Upper lobe of left lung (tissue), 6 donors: ENCODE data around the gene AGAP3. TPM values are rescaled to one million over a fixed set of nuclear protein-coding genes. Genes with fewer than 3 reads are reported as not detected.

Source experiments
- ATAC-seq, 2 donors: fragments of 200-7000 bp; cut with Tn5 transposase; one replicate each; pipeline ENCODE4 v1.9.1; 2022; ENCODE audit warnings: mild to moderate bottlenecking in 2 of 2, moderate library complexity in 2 of 2; ENCODE audit not compliant: low FRiP score in 2 of 2
- DNase-seq, 2 donors: peaks; one replicate each; pipeline ENCODE4 v3.0.0-alpha.2; 2019 to 2020
- H3K27ac ChIP-seq, 4 donors: fragments of 200-600 bp; sonication (generic); one replicate each; pipeline ENCODE4 v1.5.1; 2016 to 2019
- H3K27me3 ChIP-seq, 4 donors: fragments of 200-600 bp; sonication (generic); one replicate each; pipeline ENCODE4 v1.5.1; 2017 to 2019
- H3K36me3 ChIP-seq, 4 donors: fragments of 200-600 bp; sonication (generic); one replicate each; pipeline ENCODE4 v1.5.1; 2016 to 2019
- H3K4me1 ChIP-seq, 4 donors: fragments of 200-600 bp; sonication (generic); one replicate each; pipeline ENCODE4 v1.5.1; 2018 to 2019
- H3K4me3 ChIP-seq, 4 donors: fragments of 200-600 bp; sonication (generic); one replicate each; pipeline ENCODE4 v1.5.1; 2017 to 2019; ENCODE audit warnings: mild to moderate bottlenecking in 2 of 4, moderate library complexity in 1 of 4
- H3K9me3 ChIP-seq, 4 donors: fragments of 200-600 bp; sonication (generic); one replicate each; pipeline ENCODE4 v1.5.1; 2018 to 2019
- CTCF ChIP-seq, 6 experiments: fragments of 450-650 bp in 4 of 6; fragments of 200-600 bp in 2 of 6; sonication (generic) in 2 of 6; IDR thresholded peaks; one replicate each; pipeline ENCODE4 v1.5.1; 2016 to 2019; ENCODE audit warnings: antibody characterized with exemption in 6 of 6
- EP300 ChIP-seq, 4 donors: sonication (generic); formaldehyde crosslinking; IDR thresholded peaks; one replicate each; pipeline ENCODE4 v1.5.1; 2017; ENCODE audit warnings: antibody characterized with exemption in 4 of 4, control low read depth in 2 of 4
- POLR2A ChIP-seq, 4 donors: fragments of 450-650 bp; IDR thresholded peaks; one replicate each; pipeline ENCODE4 v1.5.1; 2016 to 2017; ENCODE audit warnings: antibody characterized with exemption in 4 of 4, mild to moderate bottlenecking in 2 of 4
- POLR2AphosphoS5 ChIP-seq, 2 donors: sonication (generic); formaldehyde crosslinking; IDR thresholded peaks; one replicate each; pipeline ENCODE4 v1.5.1; 2017; ENCODE audit warnings: antibody characterized with exemption in 2 of 2
- WGBS, 2 donors: methylation state at CpG; one replicate each; pipeline ENCODE4 v1.1.5; 2017 to 2018; 5-methylcytosine and 5-hydroxymethylcytosine counted together
- total RNA-seq, 6 donors: library from RNA; depleted of rRNA in 4 of 6; stranded (reverse); fragments of >200 nt in 4 of 6; gene quantifications; one replicate each; pipeline versions ENCODE4 v1.1.0 to v1.2.1, GENCODE V29; 2016 to 2021
- donor health status: DM: no; HTN: no; CAD: no; lungs with moderate emphysema.
- donor health status: DM: no; HTN: yes; CAD: no; lungs with severe emphysema.

Gene AGAP3
- total RNA-seq, 6 donors from 2014 or later, result 122 to 350 (median 182) TPM

DNA sequence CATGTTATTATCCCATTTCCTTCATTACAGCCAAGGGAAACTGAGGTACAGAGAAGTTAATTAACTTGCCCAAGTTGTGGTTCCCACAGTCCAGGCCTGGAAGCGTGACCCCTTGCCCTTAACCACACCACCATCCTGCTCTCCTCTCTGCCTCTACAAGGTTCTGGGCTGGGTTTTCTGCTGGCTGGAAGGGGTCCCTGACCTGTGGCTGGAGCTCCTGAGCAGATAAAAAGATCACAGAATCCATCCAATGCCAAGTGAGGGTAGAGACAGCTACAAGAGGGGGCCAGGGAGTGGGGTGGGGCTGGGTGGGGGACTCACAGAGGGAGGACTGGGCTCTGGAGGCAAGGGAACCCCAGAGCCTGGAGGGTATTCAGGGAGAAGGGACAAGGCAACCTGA is 91.0 kb downstream of the AGAP3 start:
- no peaks in the 10 kb centered on the region for H3K27me3 ChIP-seq
- no peak overlapping the region for H3K4me3 ChIP-seq
- TF ChIP-seq POLR2A (IDR thresholded peaks at IDR 0.05) (no peak), POLR2AphosphoS5 (IDR thresholded peaks at IDR 0.05) (no peak), EP300 (IDR thresholded peaks at IDR 0.05) (no peak), CTCF (IDR thresholded peaks at IDR 0.05) (no peak)
- no peak overlapping the region for H3K27ac ChIP-seq
- H3K4me1 ChIP-seq, result peaks cover 0 to 4% (median 0%) of the 10 kb centered on the region in 4 donors
- ATAC-seq (no peak), DNase-seq (no peak)
- no peaks in the 10 kb centered on the region for H3K36me3 ChIP-seq
- no peaks in the 10 kb centered on the region for H3K9me3 ChIP-seq
- 81 to 82% methylated on average over 1 of the region's 1 CpG for WGBS, 2 donors

- Histone ChIP-seq H3K9me3 (no peaks in the 10 kb centered on the region), H3K4me3 (no peak overlapping the region), H3K27ac (no peak overlapping the region), H3K36me3 (no peaks in the 10 kb centered on the region), H3K4me1 (peaks cover 0 to 4% (median 0%) of the 10 kb centered on the region in 4 donors), H3K27me3 (no peaks in the 10 kb centered on the region)
- DNase-seq (no peak), ATAC-seq (no peak)
- WGBS, 2 donors, result 94 to 95% methylated on average over 9 of the region's 9 CpGs
- TF ChIP-seq EP300 (IDR thresholded peaks at IDR 0.05), result no peak
These were observed 92.0 kb downstream of the AGAP3 start for GRCh38 chr7:151178236-151178635.

- H3K4me1 ChIP-seq, result peaks cover 0 to 4% (median 0%) of the 10 kb centered on the region in 4 donors
- TF ChIP-seq EP300 (IDR thresholded peaks at IDR 0.05) (no peak), POLR2A (IDR thresholded peaks at IDR 0.05) (no peak), POLR2AphosphoS5 (IDR thresholded peaks at IDR 0.05) (no peak), CTCF (IDR thresholded peaks at IDR 0.05) (no peak)
- no peaks in the 10 kb centered on the region for H3K27me3 ChIP-seq
These were observed 92.6 kb downstream of the AGAP3 start for GRCh38 chr7:151178831-151179230.

DNA sequence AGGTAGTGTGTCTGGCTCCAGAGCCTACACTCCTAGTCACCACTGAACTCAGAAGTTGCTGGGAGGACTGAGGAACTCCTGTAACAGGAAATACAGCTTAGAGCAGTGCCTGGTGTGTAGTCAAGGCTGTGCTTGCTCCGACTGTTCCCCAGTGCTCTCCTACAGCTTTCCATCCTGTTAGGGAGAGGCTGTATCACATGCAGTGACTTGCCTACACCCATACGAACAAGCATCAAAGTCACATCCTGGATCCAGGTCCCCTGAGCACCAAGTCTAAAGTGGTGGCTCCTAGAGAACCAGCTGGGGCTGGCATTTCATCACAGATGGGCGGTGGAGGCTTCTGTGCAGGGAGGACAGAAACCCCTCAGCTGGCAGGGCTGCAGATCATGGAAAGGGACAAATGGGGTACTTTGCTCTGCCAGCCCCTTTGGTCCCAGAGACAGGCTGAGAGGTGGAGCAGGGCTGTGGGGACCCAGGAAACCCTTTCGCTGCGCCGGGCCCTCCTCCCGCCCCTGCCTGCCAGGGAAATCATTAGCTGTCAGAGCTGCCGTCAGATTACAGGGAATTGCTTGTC is 93.1 kb downstream of the AGAP3 start:
- no peak overlapping the region for H3K4me3 ChIP-seq
- no peaks in the 10 kb centered on the region for H3K27me3 ChIP-seq
- no peaks in the 10 kb centered on the region for H3K36me3 ChIP-seq
- ATAC-seq (no peak), DNase-seq (no peak)
- no peaks in the 10 kb centered on the region for H3K9me3 ChIP-seq
- peaks cover 0 to 4% (median 0%) of the 10 kb centered on the region in 4 donors for H3K4me1 ChIP-seq
- 81 to 93% methylated on average over 6 to 8 of the region's 8 CpGs for WGBS, 2 donors
- H3K27ac ChIP-seq, result no peak overlapping the region
- TF ChIP-seq POLR2AphosphoS5 (IDR thresholded peaks at IDR 0.05) (no peak), POLR2A (IDR thresholded peaks at IDR 0.05) (no peak), EP300 (IDR thresholded peaks at IDR 0.05) (no peak), CTCF (IDR thresholded peaks at IDR 0.05) (no peak)

More at GRCh38 chr7:151178831-151179230, 92.6 kb downstream of the AGAP3 start:
- 69 to 72% methylated on average over 2 of the region's 2 CpGs for WGBS, 2 donors
- no peak for ATAC-seq
- no peaks in the 10 kb centered on the region for H3K36me3 ChIP-seq
- DNase-seq, result no peak
- H3K4me3 ChIP-seq, result no peak overlapping the region
- no peaks in the 10 kb centered on the region for H3K9me3 ChIP-seq
- no peak overlapping the region for H3K27ac ChIP-seq

DNA sequence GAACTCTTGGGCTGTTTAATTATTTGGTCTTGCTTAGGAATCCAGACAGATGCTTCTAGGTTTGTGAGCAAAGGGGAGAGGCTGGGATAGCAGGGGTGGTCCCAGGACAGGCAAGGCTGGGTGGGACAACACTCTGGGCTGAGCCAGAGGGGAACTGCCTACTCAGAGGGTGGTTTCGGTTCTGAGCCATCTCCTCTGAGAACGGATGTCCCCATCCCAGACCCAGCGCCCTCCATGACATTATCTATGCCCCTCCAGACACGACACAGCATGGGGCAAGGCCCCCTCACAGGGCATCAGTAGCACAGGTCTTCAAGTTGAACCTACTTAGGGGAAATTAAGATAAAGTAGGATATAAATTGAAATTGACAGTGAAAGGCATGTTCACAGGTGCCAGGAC is 93.7 kb downstream of the AGAP3 start:
- Histone ChIP-seq H3K27ac (no peak overlapping the region), H3K36me3 (no peaks in the 10 kb centered on the region), H3K9me3 (no peaks in the 10 kb centered on the region), H3K4me1 (peaks cover 0 to under 1% (median 0%) of the 10 kb centered on the region in 4 donors), H3K27me3 (no peaks in the 10 kb centered on the region), H3K4me3 (no peak overlapping the region)
- ATAC-seq (no peak), DNase-seq (no peak)
- TF ChIP-seq POLR2AphosphoS5 (IDR thresholded peaks at IDR 0.05) (no peak), POLR2A (IDR thresholded peaks at IDR 0.05) (no peak), CTCF (IDR thresholded peaks at IDR 0.05) (no peak), EP300 (IDR thresholded peaks at IDR 0.05) (no peak)
- WGBS, 2 donors, result 59 to 67% methylated on average over 2 to 4 of the region's 4 CpGs
